Lower leg skin (tissue), 4 donors: ENCODE results near the gene NEAT1. TPM values are rescaled to one million over a fixed set of nuclear protein-coding genes. Genes with fewer than 3 reads are reported as not detected.

ENCODE experiments used
- DNase-seq, 2 donors: peaks; one replicate each; pipeline ENCODE4 v3.0.0-alpha.2; 2019; ENCODE audit warnings: low spot score in 2 of 2
- H3K4me3 ChIP-seq: fragments of 200-600 bp; sonication (generic); 2 replicates; pipeline ENCODE4 v1.5.1; 2017; ENCODE audit warnings: mild to moderate bottlenecking, low read depth; ENCODE audit not compliant: poor library complexity, severe bottlenecking
- CTCF ChIP-seq, 3 donors: fragments of 450-650 bp; IDR thresholded peaks; one replicate each; pipeline ENCODE4 v1.5.1; 2016; ENCODE audit warnings: antibody characterized with exemption in 3 of 3, mild to moderate bottlenecking in 3 of 3, moderate library complexity in 2 of 3
- POLR2A ChIP-seq, 2 donors: fragments of 450-650 bp; IDR thresholded peaks; one replicate each; pipeline ENCODE4 v1.6.1; 2016 to 2017; ENCODE audit warnings: antibody characterized with exemption in 2 of 2, mild to moderate bottlenecking in 1 of 2, moderate library complexity in 1 of 2
- WGBS, 2 donors: methylation state at CpG; one replicate each; pipeline ENCODE4 v1.1.5; 2018; 5-methylcytosine and 5-hydroxymethylcytosine counted together
- intact Hi-C: fragments of 100-400 bp; cut with DNase I; formaldehyde crosslinking; loops from one replicate; pipeline ENCODE4 v1.15.0; 2023; ENCODE audit warnings: low total_unique reads
- total RNA-seq, 4 donors: library from RNA; depleted of rRNA; stranded (reverse); fragments of >200 nt; gene quantifications; one replicate each; pipeline ENCODE4 v1.1.0, GENCODE V29; 2016

NEAT1 gene
- total RNA-seq, 4 donors from 2014 or later, result 147 to 645 (median 301) TPM

- intact Hi-C loops, result no loop called here
- no peak overlapping the region for H3K4me3 ChIP-seq
- 23 to 32% methylated on average over 8 of the region's 8 CpGs for WGBS, 2 donors
- TF ChIP-seq CTCF (IDR thresholded peaks at IDR 0.05), result no peak
- no peak for TF ChIP-seq POLR2A (IDR thresholded peaks at IDR 0.05)
- DNase-seq, result peak in 1 of 2 donors; percentile 85
Observed at GRCh38 chr11:65489706-65490320, 67.2 kb downstream of the NEAT1 start.

GRCh38 chr11:65491163-65491465 lies 68.5 kb downstream of the NEAT1 start:
- intact Hi-C loops, result no loop called here
- TF ChIP-seq CTCF (IDR thresholded peaks at IDR 0.05), result no peak
- no peak for TF ChIP-seq POLR2A (IDR thresholded peaks at IDR 0.05)
- H3K4me3 ChIP-seq, result no peak overlapping the region
- WGBS, 2 donors, result 57 to 65% methylated on average over 3 of the region's 3 CpGs
- peak in 1 of 2 donors; percentile 88 for DNase-seq

- intact Hi-C loops, result no loop called here
- TF ChIP-seq POLR2A (IDR thresholded peaks at IDR 0.05) (no peak), CTCF (IDR thresholded peaks at IDR 0.05) (no peak)
- peak; percentile 87 to 97 for DNase-seq
- WGBS, 2 donors, result 9 to 17% methylated on average over 17 of the region's 17 CpGs
- H3K4me3 ChIP-seq, result no peak overlapping the region
Observed at GRCh38 chr11:65491614-65492386, 69.2 kb downstream of the NEAT1 start.

- 18 to 20% methylated on average over 4 of the region's 4 CpGs for WGBS, 2 donors
- TF ChIP-seq CTCF (IDR thresholded peaks at IDR 0.05) (no peak), POLR2A (IDR thresholded peaks at IDR 0.05) (no peak)
- H3K4me3 ChIP-seq, result no peak overlapping the region
- intact Hi-C loops, result no loop called here
- DNase-seq, result no peak
Observed at GRCh38 chr11:65492387-65492636, 69.7 kb downstream of the NEAT1 start.

GRCh38 chr11:65492637-65493366 lies 70.2 kb downstream of the NEAT1 start:
- DNase-seq, result peak; percentile 92 to 98

More at GRCh38 chr11:65492637-65493366, 70.2 kb downstream of the NEAT1 start:
- intact Hi-C loops, result no loop called here
- TF ChIP-seq CTCF (IDR thresholded peaks at IDR 0.05) (no peak), POLR2A (IDR thresholded peaks at IDR 0.05) (no peak)
- 17 to 18% methylated on average over 6 of the region's 6 CpGs for WGBS, 2 donors
- H3K4me3 ChIP-seq, result no peak overlapping the region
